Stimulated activated CD4-positive, alpha-beta T cell treated with anti-CD3 and anti-CD28 coated beads, TNF-alpha, amount 100 ng/mL, for 48 hours (primary cell): ENCODE data around the gene LMBR1L.
"Not testable (repeated sequence)": the region's sequence is repeated elsewhere in the genome, so short reads cannot be mapped to it uniquely, and the experiment has no call there.

Experiments used
- DNase-seq, 3 donors: peaks; one replicate each; pipeline ENCODE4 v3.0.0-alpha.2; 2020; ENCODE audit warnings: low read depth in 3 of 3

The LMBR1L gene, protein sequence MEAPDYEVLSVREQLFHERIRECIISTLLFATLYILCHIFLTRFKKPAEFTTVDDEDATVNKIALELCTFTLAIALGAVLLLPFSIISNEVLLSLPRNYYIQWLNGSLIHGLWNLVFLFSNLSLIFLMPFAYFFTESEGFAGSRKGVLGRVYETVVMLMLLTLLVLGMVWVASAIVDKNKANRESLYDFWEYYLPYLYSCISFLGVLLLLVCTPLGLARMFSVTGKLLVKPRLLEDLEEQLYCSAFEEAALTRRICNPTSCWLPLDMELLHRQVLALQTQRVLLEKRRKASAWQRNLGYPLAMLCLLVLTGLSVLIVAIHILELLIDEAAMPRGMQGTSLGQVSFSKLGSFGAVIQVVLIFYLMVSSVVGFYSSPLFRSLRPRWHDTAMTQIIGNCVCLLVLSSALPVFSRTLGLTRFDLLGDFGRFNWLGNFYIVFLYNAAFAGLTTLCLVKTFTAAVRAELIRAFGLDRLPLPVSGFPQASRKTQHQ

DNA sequence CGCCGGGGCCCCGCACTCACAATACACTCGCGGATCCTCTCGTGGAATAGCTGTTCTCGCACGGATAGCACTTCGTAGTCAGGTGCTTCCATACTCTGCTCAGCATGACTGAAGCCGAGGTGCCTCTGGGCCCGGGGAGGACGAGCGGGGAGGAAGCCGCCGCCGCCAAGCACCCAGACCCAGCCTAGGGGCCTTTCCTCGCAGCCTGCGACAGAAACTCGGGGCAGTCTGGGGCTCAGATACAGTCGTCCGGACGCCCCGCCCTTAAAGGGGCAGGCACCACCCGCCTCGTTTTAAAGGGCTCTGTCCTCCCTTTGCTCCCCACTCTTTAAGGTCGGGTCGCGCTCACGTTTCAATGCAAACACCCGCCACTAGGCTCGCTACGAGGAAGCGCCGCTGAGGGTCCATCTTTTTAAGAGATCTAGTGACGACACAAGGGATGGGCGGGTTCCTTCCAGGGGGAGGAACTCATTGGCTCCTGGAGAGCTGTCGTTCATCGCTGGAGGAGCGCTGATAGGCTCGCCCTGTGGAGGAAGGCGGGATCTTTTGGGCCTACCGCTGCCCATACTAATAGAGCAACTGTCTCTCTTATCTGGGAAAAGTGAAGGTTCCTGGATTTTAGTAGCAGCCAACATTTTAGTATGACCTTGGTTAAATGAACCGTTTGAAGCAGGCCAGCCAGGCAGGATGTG lies at the start of gene LMBR1L:
Gene LMBR1L, minus strand, starts transcription at position 384 of the 692 bp plus-strand sequence. Its CDS starts 292 bp downstream, at position 92.
- peak; percentile 87 to 93 (median 88) for DNase-seq

DNA sequence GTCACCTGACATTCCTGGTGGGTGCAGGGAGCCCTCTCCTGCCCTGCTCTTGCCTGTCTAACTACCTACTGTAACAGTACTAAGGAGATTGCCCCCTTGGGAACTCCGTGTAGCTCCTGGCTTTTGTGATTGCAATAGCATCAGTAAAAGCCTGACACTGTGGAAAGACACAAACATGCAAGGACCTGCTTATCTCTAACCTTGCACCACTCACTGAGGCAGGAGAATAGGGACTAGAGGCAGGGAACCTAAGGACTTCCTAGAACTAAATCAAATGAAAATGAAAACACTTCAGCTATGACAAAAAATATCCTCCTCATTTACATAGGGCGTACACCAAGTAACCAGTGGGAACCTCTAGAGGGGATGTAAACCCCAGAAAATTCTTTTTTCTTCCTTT lies 49.8 kb upstream of the LMBR1L start:
- no peak for DNase-seq

GRCh38 chr12:49154221-49154620 lies 43.6 kb upstream of the LMBR1L start:
- DNase-seq, result no peak

- no peak for DNase-seq
These were observed 36.7 kb upstream of the LMBR1L start for GRCh38 chr12:49147384-49147783.

DNA sequence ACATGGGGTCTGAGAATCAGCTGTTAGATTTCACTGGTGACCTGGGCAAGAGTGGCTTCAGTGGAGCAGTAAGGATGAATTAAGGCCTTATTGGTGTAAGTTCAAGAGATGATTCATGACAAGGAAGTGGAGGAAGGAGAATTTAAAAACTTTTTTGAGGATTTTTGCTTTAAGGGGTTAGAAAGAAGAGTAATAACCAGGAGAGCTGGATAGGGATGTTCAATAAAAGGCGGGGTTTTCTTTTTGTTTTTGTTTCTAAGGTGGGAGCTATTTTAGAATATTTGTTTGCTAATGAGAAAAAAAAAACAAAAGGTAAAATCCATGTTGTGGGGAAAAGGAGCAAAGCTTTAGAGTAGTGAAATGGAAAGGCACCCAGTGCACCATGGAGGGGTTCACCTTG lies 35.8 kb upstream of the LMBR1L start:
- DNase-seq, result no peak

DNA sequence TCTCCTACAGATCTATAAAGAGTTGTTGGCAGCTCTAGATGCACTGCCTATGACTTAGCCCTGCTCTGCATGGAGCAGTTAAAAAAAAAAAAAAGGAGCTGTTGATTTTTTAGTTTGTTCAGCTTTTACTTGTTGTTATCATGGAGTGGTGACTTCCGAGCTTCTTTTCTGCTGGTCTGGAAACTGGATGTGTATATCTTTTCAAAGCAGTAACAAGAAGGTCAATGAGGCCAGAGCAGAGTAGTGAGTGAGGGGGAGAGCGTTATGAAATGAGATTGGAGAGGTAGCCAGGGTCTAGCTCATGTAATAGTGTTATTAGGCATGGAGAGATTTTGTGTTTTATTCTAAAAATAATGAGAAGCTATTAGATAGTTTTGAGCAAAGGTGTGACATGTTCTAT lies 33.7 kb upstream of the LMBR1L start:
- DNase-seq, result no peak

DNA sequence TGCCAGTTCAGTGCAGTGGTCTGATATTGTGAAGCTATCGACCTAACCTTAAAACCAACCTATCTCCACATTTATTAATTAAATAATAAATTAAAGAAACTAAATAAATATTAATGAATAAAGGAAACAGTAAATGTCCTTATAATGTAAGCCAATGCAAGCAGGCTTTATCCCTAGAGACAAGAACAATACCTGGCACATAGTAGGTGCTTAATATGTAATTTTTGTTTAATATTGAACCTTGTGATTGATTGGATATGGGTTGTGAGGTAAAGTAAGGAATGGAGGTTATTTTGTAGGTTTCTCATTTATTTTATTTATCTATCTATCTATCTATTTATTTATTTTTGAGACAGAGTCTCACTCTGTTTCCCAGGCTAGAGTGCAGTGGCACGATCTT lies 28.4 kb upstream of the LMBR1L start:
- no peak for DNase-seq

DNA sequence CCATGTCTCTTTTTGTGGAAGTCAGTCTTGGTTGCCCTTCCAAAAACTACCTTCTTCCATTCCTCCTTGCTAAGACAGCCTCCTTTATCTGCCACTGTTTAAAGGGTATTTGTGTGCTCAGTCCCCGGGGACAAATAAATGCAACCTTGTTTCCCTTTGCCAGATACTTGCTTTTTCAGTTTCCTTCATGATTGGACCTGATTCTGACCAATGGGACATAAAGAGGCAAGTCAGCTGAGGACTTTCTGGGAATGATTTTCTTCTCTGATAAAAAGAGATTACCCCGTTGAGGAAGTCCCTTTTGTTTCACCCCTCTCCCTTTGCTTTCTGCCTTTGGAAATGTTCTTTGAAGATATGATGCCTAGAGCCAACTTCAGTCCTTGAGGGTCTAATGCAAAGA lies 27.9 kb upstream of the LMBR1L start:
- no peak for DNase-seq

DNA sequence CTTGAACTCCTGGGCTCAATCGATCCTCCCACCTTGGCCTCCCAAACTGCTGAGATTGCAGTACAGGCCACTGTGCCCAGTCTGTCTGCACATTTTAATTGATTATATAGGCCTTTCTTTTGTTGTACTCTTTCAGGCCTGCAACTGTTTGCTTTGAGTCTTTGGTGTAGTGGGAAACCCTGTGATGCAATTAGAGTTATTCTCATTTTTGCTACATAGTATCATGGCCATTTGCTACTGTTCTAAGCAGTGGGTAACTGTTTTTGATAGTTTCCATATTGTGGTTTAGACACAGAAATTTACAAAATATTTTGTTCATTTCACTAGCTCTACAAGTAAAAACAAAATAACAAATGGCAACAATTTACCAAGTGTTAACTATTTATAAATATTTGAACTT lies 26.8 kb upstream of the LMBR1L start:
- no peak for DNase-seq

DNA sequence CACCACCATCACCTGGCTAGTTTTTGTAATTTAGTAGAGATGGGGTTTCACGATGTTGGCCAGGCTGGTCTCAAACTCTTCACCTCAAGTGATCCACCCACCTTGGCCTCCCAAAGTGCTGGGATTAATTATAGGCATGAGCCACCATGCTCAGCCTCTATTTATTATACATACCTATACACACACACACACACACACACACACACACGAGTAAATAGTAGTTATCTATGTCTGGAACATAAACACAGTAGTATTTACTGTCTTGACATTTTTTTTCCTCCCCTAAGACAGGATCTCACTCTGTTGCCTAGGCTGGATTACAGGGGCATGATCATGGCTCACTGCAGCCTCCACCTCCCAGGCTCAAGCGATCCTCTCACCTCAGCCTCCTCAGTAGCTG lies 26.4 kb upstream of the LMBR1L start:
- not testable (repeated sequence) for DNase-seq

DNA sequence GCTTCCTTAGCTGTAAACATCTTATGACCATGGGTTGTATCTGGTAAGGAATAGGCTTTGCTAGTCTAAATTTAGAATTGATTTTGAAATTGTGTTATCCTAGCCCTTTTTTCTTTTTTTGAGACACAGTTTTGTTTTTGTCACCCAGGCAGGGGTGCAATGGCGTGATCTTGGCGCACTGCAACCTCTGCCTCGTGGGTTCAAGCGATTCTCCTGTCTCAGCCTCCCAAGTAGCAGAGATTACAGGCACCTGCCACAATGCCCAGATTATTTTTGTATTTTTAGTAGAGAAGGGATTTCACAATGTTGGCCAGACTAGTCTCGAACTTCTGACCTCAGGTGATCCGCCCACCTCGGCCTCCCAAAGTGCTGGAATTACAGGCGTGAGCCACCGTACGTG lies 22.9 kb upstream of the LMBR1L start:
- no peak for DNase-seq

- DNase-seq, result no peak
These were observed 22.4 kb upstream of the LMBR1L start for GRCh38 chr12:49133014-49133413.

- no peak for DNase-seq
These were observed 21.3 kb upstream of the LMBR1L start for GRCh38 chr12:49131894-49132461.

- peak; percentile 78 to 84 (median 83) for DNase-seq
These were observed 20.6 kb upstream of the LMBR1L start, which contains the start of gene TUBA1B for GRCh38 chr12:49131051-49131893. Gene TUBA1B (minus strand): TSS chr12:49131395. CDS start chr12:49131300, 95 bp downstream.

DNA sequence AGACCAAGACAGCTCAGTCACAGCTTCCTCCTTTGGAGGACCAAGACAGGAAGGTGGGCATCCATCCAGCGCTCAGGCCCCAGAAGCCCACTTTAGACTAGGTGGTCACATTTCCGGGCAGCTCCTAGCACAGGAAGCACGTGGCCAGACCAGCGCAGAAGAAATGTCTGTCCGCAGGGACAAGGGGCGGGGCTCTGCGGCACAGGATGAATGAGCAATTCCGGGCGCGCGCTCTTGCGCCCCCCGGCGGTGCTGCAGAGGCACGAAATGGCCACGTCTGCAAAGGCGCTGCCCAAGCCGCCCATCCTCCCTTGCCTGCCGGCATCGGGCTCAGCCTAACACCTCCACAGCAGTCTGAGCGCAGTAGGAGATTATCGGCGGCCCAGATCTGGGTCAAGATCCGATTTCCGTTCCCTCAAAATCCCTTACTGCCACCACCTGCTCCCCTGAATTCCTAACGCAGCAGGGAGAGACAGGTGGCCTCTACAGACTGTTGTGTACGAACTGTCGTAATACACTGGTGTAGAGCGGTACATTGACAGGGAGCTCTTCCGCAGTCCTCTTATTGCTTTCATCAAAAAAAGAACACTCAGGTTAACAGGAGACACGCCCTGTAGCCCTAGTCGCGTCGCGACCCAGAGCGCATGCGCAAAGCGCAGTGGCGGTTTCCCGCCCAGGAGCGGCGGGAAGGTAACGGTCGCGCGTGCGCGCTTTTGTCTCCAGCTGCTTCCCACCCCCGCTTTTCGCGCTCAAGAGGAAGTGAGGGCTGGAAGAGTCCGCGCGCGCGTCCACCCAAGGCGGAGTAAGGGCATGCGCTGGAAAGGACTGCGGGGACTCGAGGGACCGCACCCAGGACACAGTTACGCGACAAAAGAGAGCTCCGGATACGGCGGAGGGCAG lies 19.8 kb upstream of the LMBR1L start:
- peak; percentile 86 to 89 (median 88) for DNase-seq

DNA sequence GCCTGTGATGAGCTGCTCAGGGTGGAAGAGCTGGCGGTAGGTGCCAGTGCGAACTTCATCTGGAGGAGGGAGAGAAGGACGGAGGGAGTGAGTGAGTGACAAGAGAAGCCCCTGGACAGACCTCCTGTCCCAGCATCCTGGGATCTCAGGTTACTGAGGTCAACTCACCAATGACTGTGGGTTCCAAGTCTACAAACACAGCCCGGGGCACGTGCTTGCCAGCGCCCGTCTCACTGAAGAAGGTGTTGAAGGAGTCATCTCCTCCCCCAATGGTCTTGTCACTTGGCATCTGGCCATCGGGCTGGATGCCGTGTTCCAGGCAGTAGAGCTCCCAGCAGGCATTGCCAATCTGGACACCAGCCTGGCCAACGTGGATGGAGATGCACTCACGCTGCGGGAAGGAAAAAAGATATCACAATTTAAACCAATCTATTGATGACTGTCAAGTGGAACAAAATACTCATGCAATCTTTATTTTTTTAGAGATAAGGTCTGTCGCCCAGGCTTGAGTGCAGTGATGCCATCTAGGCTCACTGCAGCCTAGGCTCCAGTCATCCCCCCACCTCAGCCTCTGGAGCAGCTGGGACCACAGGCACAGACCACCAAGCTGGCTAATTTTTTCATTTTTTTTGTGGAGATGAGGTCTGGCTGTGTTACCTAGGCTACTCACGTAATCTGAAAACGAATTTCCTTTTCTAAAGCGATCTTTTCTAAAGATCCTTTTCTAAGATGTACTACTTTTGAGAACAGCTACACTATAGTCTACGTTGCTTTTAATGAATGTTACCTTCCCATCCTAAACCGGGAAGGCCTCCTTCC lies 18.9 kb upstream of the LMBR1L start:
- no peak for DNase-seq

GRCh38 chr12:49127971-49128370 lies 17.3 kb upstream of the LMBR1L start:
- not testable (repeated sequence) for DNase-seq

GRCh38 chr12:49126852-49127763 lies 16.5 kb upstream of the LMBR1L start:
- DNase-seq, result no peak
